SU-DHL-6 (cell line): ENCODE data around the gene SLC12A2.

Experiments
- H2AFZ ChIP-seq: fragments of 200-600 bp; sonication (generic); 2 replicates; pipeline ENCODE4 v1.6.1; 2014; ENCODE audit warnings: low read depth, mild to moderate bottlenecking, moderate library complexity, mixed read lengths, antibody characterized with exemption, low read length; ENCODE audit not compliant: severe bottlenecking
- H3F3A ChIP-seq: fragments of 200-600 bp; shearing (Covaris generic); 2 replicates; pipeline ENCODE4 v1.6.0; 2016; ENCODE audit warnings: antibody characterized with exemption, mild to moderate bottlenecking; ENCODE audit not compliant: insufficient read depth
- H3K27ac ChIP-seq: fragments of 200-600 bp; sonication (generic); 2 replicates; pipeline ENCODE4 v1.5.1; 2016; ENCODE audit warnings: low read depth, mild to moderate bottlenecking, low read length, moderate library complexity, mixed read lengths
- H3K27me3 ChIP-seq: fragments of 200-600 bp; sonication (generic), shearing (Covaris generic); 2 replicates; pipeline ENCODE4 v1.6.0; 2014; ENCODE audit warnings: mild to moderate bottlenecking, low read length
- H3K36me3 ChIP-seq: fragments of 200-600 bp; sonication (generic); 2 replicates; pipeline ENCODE4 v1.6.1; 2014; ENCODE audit warnings: mild to moderate bottlenecking, low read length, mixed read lengths
- H3K4me2 ChIP-seq: fragments of 300-600, 200-600 bp; shearing (Covaris generic), sonication (generic); 2 replicates; pipeline ENCODE4 v1.6.0; 2014; ENCODE audit warnings: low read length, low read depth, mild to moderate bottlenecking; ENCODE audit not compliant: poor library complexity, severe bottlenecking
- H3K4me3 ChIP-seq: fragments of 200-600 bp; sonication (generic); 2 replicates; pipeline ENCODE4 v1.5.1; 2014; ENCODE audit warnings: antibody characterized with exemption, low read length, mild to moderate bottlenecking, mixed read lengths; ENCODE audit not compliant: insufficient read depth, poor library complexity, severe bottlenecking
- H3K79me2 ChIP-seq: fragments of 200-600 bp; sonication (generic); 2 replicates; pipeline ENCODE4 v1.6.1; 2014; ENCODE audit warnings: mild to moderate bottlenecking, low read length, moderate library complexity; ENCODE audit not compliant: insufficient read depth
- H3K9ac ChIP-seq: fragments of 200-600 bp; sonication (generic); 2 replicates; pipeline ENCODE4 v1.7.0; 2014; ENCODE audit warnings: mild to moderate bottlenecking, low read length
- H3K9me2 ChIP-seq: fragments of 200-600 bp; sonication (generic); replicated peaks from 2 replicates; pipeline ENCODE4 v1.6.1; 2014; ENCODE audit warnings: low read length; ENCODE audit not compliant: insufficient read depth
- H3K9me3 ChIP-seq: fragments of 200-600 bp; sonication (generic); 2 replicates; pipeline ENCODE4 v1.6.1; 2014; ENCODE audit warnings: low read length, mixed read lengths; ENCODE audit not compliant: insufficient read depth
- H4K20me1 ChIP-seq: fragments of 200-600 bp; sonication (generic); 2 replicates; pipeline ENCODE4 v1.6.1; 2014; ENCODE audit warnings: low read depth, mild to moderate bottlenecking, antibody characterized with exemption, low read length, moderate library complexity, mixed read lengths
- CTCF ChIP-seq: fragments of 200-600 bp; sonication (generic); IDR thresholded peaks from one replicate; pipeline ENCODE4 v1.5.1; 2017; ENCODE audit warnings: antibody characterized with exemption, mild to moderate bottlenecking, low read length, moderate library complexity; ENCODE audit not compliant: insufficient read depth, poor library complexity, severe bottlenecking
- EZH2phosphoT487 ChIP-seq: fragments of 200-600 bp; sonication (generic), shearing (Covaris generic); conservative IDR thresholded peaks from 2 replicates; pipeline ENCODE4 v1.6.1; 2018; ENCODE audit warnings: mild to moderate bottlenecking, antibody characterized with exemption, low read length, moderate library complexity, mixed read lengths

SLC12A2 gene

DNA sequence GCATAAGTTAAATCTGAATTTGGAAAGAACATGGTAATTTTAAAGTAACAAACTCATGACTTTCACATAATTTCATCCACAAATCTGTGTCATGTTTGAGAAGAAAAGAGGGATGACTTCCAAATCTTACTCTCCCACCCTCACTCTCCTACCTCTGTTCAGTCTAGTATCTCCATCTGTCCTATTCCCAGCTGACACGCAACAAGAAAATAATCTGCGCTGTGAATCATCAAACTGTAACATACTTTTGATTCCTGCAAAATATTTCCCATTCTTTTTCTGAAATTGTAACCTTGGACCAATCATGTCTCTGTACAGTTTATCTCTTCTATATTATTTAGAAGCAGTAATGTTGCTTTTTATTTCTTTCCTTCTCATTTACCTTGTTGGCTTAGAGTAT, 91.4 kb downstream of the SLC12A2 start:
- no peaks in the 10 kb centered on the region for H3K9me3 ChIP-seq
- no peak overlapping the region for H3K4me3 ChIP-seq
- TF ChIP-seq EZH2phosphoT487, result no peak
- TF ChIP-seq CTCF, result no peak
- H3K27ac ChIP-seq, result no peak overlapping the region
- no peaks in the 10 kb centered on the region for H4K20me1 ChIP-seq
- H3F3A ChIP-seq, result peaks cover 3% of the 10 kb centered on the region; the same call in 1 of the 2 replicates
- H2AFZ ChIP-seq, result no peak overlapping the region
- H3K4me2 ChIP-seq, result no peak overlapping the region
- peaks cover 24% of the 10 kb centered on the region for H3K36me3 ChIP-seq
- H3K27me3 ChIP-seq, result no peaks in the 10 kb centered on the region
- H3K9me2 ChIP-seq, result no peaks in the 10 kb centered on the region
- H3K9ac ChIP-seq, result no peak overlapping the region
- H3K79me2 ChIP-seq, result no peaks in the 10 kb centered on the region

DNA sequence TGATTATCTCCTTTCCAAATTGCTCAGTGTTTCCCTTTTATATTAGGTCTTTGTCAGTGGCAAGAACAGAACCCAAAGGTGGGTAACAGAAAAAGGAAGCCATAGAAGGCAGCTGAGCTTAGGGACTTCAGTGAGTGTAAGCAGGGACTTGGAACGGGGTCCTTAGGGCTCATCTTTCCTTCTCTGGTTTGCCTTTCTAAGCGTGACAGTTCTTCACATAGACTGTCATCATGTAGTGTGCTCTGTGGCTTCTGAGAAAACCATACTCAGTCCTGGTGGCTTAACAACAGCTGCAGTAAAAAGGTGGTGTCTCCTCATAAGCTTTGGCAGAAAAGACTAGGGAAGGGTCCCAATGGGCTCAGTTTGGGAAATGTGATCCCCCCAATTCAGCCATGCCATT, 108.8 kb downstream of the SLC12A2 start:
- Histone ChIP-seq H3K9me3 (no peaks in the 10 kb centered on the region), H3K27ac (no peak overlapping the region), H4K20me1 (no peaks in the 10 kb centered on the region), H3F3A (no peaks in the 10 kb centered on the region), H3K9ac (no peak overlapping the region), H3K9me2 (no peaks in the 10 kb centered on the region), H3K4me2 (no peak overlapping the region), H3K36me3 (peaks cover 9% of the 10 kb centered on the region; the same call in 1 of the 2 replicates), H3K27me3 (no peaks in the 10 kb centered on the region), H3K4me3 (no peak overlapping the region), H3K79me2 (no peaks in the 10 kb centered on the region), H2AFZ (no peak overlapping the region)
- TF ChIP-seq CTCF, result no peak
- TF ChIP-seq EZH2phosphoT487, result no peak

DNA sequence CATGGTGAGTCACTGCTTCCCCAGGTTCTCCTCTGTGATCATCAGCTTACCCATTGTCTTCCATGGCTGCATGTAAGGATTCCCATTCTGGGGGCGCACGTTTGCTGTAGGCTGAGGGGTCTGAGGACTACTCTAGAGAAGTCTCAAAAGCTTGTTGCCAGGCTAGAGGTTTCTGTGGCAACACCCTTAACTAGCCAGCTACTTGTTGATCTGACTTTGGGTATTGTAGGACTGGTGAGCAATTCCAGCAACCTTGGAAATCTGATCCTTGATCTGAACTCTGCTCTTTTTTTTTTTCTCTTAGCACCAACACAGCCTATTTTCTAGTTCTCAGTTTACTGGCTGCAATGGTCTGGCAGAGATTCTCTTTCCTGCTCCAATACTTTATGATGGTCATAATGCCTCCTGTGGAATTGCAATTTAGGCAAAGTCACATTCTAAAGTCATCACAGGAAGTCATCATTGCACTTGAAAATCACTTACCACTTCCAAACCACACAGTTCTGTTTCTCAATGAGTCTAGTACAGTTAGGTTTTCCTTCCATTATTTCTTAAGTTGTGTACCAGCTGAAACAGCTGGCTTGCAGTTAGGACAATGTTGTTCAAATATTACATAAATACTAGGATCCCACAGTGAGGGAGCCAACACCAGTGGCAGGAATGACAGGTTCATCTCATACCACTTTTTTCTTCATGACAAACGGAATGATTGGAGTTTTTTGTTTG, 110.3 kb downstream of the SLC12A2 start:
- Histone ChIP-seq H3K9me2 (no peaks in the 10 kb centered on the region), H3K36me3 (peaks cover 4% of the 10 kb centered on the region; the same call in 1 of the 2 replicates), H2AFZ (no peak overlapping the region), H3F3A (no peaks in the 10 kb centered on the region), H3K4me2 (no peak overlapping the region), H3K27ac (no peak overlapping the region), H4K20me1 (no peaks in the 10 kb centered on the region), H3K79me2 (no peaks in the 10 kb centered on the region), H3K27me3 (no peaks in the 10 kb centered on the region), H3K4me3 (no peak overlapping the region), H3K9me3 (no peaks in the 10 kb centered on the region), H3K9ac (no peak overlapping the region)
- TF ChIP-seq CTCF (no peak), EZH2phosphoT487 (no peak)
